GM12864 (cell line): ENCODE data around the gene GPT2.

Source experiments
- DNase-seq: peaks from one replicate; pipeline ENCODE4 v3.0.0-alpha.2; 2011; ENCODE audit warnings: low read depth
- H3K4me3 ChIP-seq: 2 replicates; pipeline ENCODE4 v1.5.1; 2011; ENCODE audit warnings: mild to moderate bottlenecking, low read depth, low read length, control low read depth
- CTCF ChIP-seq: IDR thresholded peaks from 2 replicates; pipeline ENCODE4 v1.5.1; 2011; ENCODE audit warnings: low read depth, mild to moderate bottlenecking, moderate library complexity, low read length, control low read depth, inconsistent platforms; ENCODE audit errors: missing control alignments

GPT2 gene

DNA sequence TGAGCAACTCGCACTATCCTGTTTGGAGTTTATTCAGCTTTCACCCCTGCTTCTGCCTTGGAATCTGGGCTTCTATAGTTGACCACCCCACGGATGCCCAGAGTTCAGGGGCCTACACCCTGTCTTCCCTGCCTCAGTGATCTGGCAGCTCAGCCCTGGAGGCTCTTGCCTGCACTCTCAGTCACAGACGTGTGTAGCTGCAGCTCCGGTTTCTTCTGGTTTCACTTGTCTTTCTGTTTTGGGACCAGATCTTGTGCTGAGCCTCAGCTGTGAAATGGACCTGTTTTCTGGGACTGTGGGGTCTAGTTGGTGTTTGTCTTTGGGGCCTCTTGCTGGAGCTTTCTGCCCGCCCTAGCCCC lies 5.8 kb downstream of the GPT2 start:
- no peak for TF ChIP-seq CTCF
- no peak for DNase-seq
- no peak overlapping the region for H3K4me3 ChIP-seq

DNA sequence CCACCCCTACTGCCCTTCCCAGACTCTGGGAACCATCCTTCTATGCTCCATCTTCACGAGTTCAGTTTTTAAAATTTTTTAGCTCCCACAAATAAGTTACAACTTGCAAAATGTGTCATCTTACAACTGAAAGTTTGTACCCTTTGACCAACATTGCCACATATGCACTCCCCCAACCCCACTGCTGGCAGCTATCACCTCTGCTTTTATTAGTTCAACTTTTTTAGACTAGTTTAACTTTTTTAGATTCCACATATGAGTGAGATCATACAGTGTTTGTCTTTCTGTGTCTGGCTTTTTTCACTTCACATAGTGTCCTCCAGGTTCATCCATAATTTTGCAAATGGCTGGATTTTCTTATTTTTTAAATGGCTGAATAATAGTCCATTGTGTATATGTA lies 7.7 kb downstream of the GPT2 start:
- DNase-seq = no peak
- no peak for TF ChIP-seq CTCF
- no peak overlapping the region for H3K4me3 ChIP-seq

GRCh38 chr16:46894036-46894672 lies 10.0 kb downstream of the GPT2 start:
- TF ChIP-seq CTCF = no peak
- DNase-seq = no peak
- no peak overlapping the region for H3K4me3 ChIP-seq

DNA sequence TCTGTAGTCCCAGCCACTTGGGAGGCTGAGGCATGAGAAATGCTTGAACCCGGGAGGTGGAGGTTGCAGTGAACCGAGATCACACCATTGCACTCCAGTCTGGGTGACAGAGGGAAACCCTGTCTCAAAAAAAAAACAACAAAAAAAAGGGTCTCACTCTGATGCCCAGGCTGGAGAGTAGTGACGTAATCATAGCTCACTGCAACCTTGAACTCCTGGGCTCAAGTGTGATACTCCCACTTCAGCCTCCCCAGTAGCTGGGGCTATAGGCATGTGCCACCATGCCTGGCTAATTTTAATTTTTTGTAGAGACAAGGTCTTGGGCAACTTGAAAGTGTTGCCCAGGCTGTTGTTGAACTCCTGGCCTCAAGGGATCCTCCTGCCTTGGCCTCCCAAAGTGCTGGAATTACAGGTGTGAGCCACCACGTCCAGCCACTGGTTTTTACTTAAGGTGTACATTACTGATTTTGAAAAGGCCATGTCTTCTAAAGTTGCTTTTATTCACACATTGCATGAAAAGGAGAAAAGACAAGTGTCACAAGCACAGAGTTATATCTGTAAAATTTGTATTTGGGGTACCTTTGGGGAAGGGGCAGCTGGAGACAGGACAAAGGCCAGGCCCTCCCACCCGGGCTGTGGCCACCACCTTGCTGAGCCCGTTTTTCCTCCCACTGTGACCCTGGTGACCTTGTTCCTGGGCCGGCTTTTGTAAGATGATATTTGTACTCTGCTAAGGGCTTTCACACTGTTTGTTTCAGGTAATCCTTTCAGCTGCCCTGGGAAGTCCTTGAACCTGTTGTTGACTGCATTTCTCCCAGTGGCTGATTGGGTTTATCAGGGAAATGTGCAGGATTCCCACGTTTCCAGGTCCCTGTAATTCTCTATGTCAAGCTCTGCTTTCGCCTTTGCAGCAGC lies 11.5 kb downstream of the GPT2 start:
- TF ChIP-seq CTCF = no peak
- H3K4me3 ChIP-seq = no peak overlapping the region
- no peak for DNase-seq

DNA sequence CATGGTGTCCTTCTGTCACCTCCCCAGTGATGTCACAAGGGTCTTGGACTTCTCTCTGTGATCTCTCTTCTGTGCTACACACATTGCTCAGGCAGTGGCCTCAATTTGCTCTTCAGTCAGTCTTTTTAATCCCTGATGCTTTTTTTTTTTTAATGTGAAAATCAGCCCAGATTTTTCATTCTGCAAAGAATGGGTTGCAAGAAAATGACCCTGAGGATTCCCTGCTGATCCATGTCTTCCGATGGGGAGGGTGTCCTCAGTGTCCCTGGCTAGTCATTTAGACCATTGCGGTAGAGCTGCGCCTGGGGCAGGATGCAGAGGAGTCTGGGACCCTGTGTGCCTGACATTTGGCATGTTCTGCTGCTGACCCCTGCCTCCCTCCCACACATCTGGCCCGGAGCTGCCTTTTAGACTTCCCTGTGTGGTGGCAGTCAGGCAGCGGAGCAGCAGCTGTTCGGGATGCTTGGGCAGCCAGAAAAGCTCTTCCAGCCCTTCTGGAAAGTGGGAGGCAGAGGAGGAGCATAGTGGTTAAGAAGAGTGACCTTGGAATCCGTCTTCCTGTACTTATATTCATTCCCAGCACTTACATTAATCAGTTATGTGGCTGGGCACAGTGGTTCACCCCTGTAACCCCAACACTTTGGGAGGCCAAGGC lies 12.3 kb downstream of the GPT2 start:
- no peak overlapping the region for H3K4me3 ChIP-seq
- DNase-seq = no peak
- TF ChIP-seq CTCF = no peak

- no peak overlapping the region for H3K4me3 ChIP-seq
- no peak for DNase-seq
- no peak for TF ChIP-seq CTCF
These were observed 13.3 kb downstream of the GPT2 start for GRCh38 chr16:46897471-46897870.
